Nephron (organoid): ENCODE results near the gene C1QL4.
A peak's percentile ranks its signal among the peaks of the same experiment; 100 is the strongest.

ENCODE experiments used
- H3K27ac Mint-ChIP-seq, 3 experiments: 2 replicates each; pipeline ENCODE4 v1.8.0; 2020; ENCODE audit warnings: mixed read lengths in 3 of 3, mild to moderate bottlenecking in 2 of 3, moderate library complexity in 1 of 3
- H3K27me3 Mint-ChIP-seq: 2 replicates; pipeline ENCODE4 v1.8.0; 2021; ENCODE audit warnings: low read depth, mild to moderate bottlenecking, moderate library complexity, mixed read lengths
- H3K36me3 Mint-ChIP-seq: 2 replicates; pipeline ENCODE4 v1.8.0; 2020; ENCODE audit warnings: low read depth, mixed read lengths
- H3K4me1 Mint-ChIP-seq: 2 replicates; pipeline ENCODE4 v1.8.0; 2020; ENCODE audit warnings: mixed read lengths
- H3K4me3 Mint-ChIP-seq, 3 experiments: 2 replicates each; pipeline ENCODE4 v1.8.0; 2020; ENCODE audit warnings: mild to moderate bottlenecking in 3 of 3, mixed read lengths in 3 of 3, moderate library complexity in 2 of 3
- H3K9me3 Mint-ChIP-seq: 2 replicates; pipeline ENCODE4 v1.8.0; 2020; ENCODE audit warnings: mixed read lengths
- CTCF ChIP-seq, 3 experiments: fragments of 200-600 bp; sonication (generic); IDR thresholded peaks; one replicate each; pipeline ENCODE4 v1.5.0; 2021; ENCODE audit warnings: antibody characterized with exemption in 3 of 3; ENCODE audit not compliant: unreplicated experiment in 3 of 3

C1QL4 gene

GRCh38 chr12:49296034-49296835 is 40.8 kb downstream of the C1QL4 start:
- Mint-ChIP-seq H3K27ac (no peak overlapping the region), H3K4me1 (peaks cover 7% of the 10 kb centered on the region), H3K9me3 (no peaks in the 10 kb centered on the region), H3K4me3 (peak overlapping the region; percentile 38 to 64 (median 48)), H3K36me3 (no peaks in the 10 kb centered on the region), H3K27me3 (peaks cover 97% of the 10 kb centered on the region)
- peak; percentile 68 to 78 (median 76) for TF ChIP-seq CTCF (IDR thresholded peaks at IDR 0.05; ENCODE audit: unreplicated experiment in 3 of 3)

DNA sequence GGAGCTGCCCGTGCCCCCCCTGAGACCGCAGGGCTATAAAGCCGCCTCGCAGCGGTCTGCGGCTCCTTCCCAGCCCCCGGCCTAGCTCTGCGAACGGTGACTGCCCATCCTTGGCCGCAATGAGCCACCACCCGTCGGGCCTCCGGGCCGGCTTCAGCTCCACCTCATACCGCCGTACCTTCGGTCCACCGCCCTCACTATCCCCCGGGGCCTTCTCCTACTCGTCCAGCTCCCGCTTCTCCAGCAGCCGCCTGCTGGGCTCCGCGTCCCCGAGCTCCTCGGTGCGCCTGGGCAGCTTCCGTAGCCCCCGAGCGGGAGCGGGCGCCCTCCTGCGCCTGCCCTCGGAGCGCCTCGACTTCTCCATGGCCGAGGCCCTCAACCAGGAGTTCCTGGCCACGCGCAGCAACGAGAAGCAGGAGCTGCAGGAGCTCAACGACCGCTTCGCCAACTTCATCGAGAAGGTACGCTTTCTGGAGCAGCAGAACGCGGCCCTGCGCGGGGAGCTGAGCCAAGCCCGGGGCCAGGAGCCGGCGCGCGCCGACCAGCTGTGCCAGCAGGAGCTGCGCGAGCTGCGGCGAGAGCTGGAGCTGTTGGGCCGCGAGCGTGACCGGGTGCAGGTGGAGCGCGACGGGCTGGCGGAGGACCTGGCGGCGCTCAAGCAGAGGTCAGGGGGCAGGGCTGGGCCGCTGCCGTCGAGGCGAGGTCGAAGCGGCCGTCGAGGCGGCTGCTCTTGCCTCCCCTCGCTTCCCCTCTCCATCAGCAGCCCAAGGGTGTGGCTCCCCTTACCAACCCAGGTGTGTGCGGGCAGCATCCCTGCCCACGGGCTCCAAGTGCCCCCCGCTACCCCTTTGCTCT is 41.7 kb downstream of the C1QL4 start, which contains the start of gene PRPH:
Gene PRPH (plus strand): TSS at position 66 of the 855 bp plus-strand sequence. CDS start 54 bp downstream, at position 120.
- Mint-ChIP-seq H3K36me3 (no peaks in the 10 kb centered on the region), H3K4me3 (no peak within 1 kb of the TSS), H3K4me1 (peaks cover 7% of the 10 kb centered on the region), H3K27ac (no peak within 1 kb of the TSS), H3K9me3 (no peaks in the 10 kb centered on the region), H3K27me3 (peaks cover 94% of the 10 kb centered on the region)
- no peak for TF ChIP-seq CTCF (IDR thresholded peaks at IDR 0.05; ENCODE audit: unreplicated experiment in 3 of 3)

- peaks cover 7% of the 10 kb centered on the region for H3K4me1 Mint-ChIP-seq
- H3K36me3 Mint-ChIP-seq: no peaks in the 10 kb centered on the region
- no peaks in the 10 kb centered on the region for H3K9me3 Mint-ChIP-seq
- H3K27me3 Mint-ChIP-seq: peaks cover 92% of the 10 kb centered on the region
- TF ChIP-seq CTCF (IDR thresholded peaks at IDR 0.05; ENCODE audit: unreplicated experiment in 3 of 3): no peak
- no peak overlapping the region for H3K27ac Mint-ChIP-seq
- no peak overlapping the region for H3K4me3 Mint-ChIP-seq
These were observed 42.2 kb downstream of the C1QL4 start for GRCh38 chr12:49294804-49295081.

DNA sequence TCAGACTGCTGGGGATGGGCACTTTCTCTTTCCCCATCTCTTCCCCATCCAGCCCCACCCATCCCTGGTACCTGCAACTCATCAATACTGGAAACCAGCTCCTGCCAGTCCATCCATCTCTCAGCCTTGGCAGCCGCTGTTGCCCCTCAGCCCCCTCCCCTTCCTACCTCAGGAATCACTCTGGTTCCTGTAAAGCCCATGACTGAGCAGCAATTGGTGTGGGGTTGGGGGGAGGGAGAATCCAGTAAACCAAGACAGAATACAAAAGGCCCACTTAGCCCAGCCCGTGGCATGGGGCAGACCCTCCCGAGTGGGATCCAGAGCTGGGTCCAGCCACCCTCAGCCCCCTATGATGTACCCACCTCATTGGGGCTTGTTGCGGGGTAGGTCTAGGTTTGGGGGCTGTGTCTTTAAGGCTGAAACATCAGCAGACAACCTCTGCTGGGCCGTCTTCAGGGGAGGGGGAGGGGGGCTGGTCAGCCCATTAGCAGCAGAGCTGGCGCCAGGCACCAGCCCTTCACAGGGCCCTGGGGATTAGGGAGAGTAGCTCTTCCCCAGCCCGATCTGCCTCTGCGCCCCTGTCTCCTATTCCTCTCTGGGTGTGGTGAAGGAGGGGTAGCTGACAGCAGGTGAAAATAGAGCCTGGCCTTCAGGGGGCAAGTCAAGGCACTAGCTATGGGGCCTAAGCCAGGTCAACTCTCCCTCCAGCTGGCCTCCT is 42.7 kb downstream of the C1QL4 start:
- no peaks in the 10 kb centered on the region for H3K9me3 Mint-ChIP-seq
- H3K27me3 Mint-ChIP-seq: peaks cover 92% of the 10 kb centered on the region
- H3K4me1 Mint-ChIP-seq: peaks cover 7% of the 10 kb centered on the region
- no peak overlapping the region for H3K4me3 Mint-ChIP-seq
- no peaks in the 10 kb centered on the region for H3K36me3 Mint-ChIP-seq
- H3K27ac Mint-ChIP-seq: no peak overlapping the region
- no peak for TF ChIP-seq CTCF (IDR thresholded peaks at IDR 0.05; ENCODE audit: unreplicated experiment in 3 of 3)

- H3K36me3 Mint-ChIP-seq: no peaks in the 10 kb centered on the region
- TF ChIP-seq CTCF (IDR thresholded peaks at IDR 0.05; ENCODE audit: unreplicated experiment in 3 of 3): no peak
- no peak overlapping the region for H3K27ac Mint-ChIP-seq
- H3K9me3 Mint-ChIP-seq: no peaks in the 10 kb centered on the region
- peaks cover 4% of the 10 kb centered on the region for H3K4me1 Mint-ChIP-seq
- no peak overlapping the region for H3K4me3 Mint-ChIP-seq
- peaks cover 88% of the 10 kb centered on the region for H3K27me3 Mint-ChIP-seq
These were observed 43.7 kb downstream of the C1QL4 start for GRCh38 chr12:49293056-49293956.
